Natural killer cell (primary cell): Measurements from ENCODE around the gene TMED10. TPM values are rescaled to one million over a fixed set of nuclear protein-coding genes. Genes with fewer than 3 reads are reported as not detected.

Experiments used
- ATAC-seq, 3 donors: fragments of 150-1000 bp in 2 of 3; fragments of 200-7000 bp in 1 of 3; cut with Tn5 transposase; 1 replicate in 1 of 3; 2 replicates in 2 of 3; pipeline ENCODE4 v1.10.0; 2021; ENCODE audit warnings: mild to moderate bottlenecking in 2 of 3, moderate library complexity in 2 of 3
- DNase-seq, 2 donors: peaks; one replicate each; pipeline versions ENCODE4 v3.0.0 to v3.0.0-alpha.2; 2013 to 2021; ENCODE audit warnings: mixed read lengths in 1 of 2
- H3K27ac ChIP-seq: one replicate; pipeline ENCODE4 v1.5.1; 2013; ENCODE audit warnings: mild to moderate bottlenecking, low read length
- H3K27me3 ChIP-seq: one replicate; pipeline ENCODE4 v1.6.1; 2013; ENCODE audit warnings: low read length; ENCODE audit not compliant: control insufficient read depth, insufficient read depth
- H3K36me3 ChIP-seq: one replicate; pipeline ENCODE4 v1.6.1; 2013; ENCODE audit warnings: low read length; ENCODE audit not compliant: control insufficient read depth, insufficient read depth
- H3K4me1 ChIP-seq: one replicate; pipeline ENCODE4 v1.6.1; 2013; ENCODE audit warnings: low read length; ENCODE audit not compliant: control insufficient read depth, insufficient read depth
- H3K4me3 ChIP-seq: one replicate; pipeline ENCODE4 v1.5.1; 2013; ENCODE audit warnings: low read length
- H3K9me3 ChIP-seq: one replicate; pipeline ENCODE4 v1.6.1; 2013; ENCODE audit warnings: low read length; ENCODE audit not compliant: control insufficient read depth, insufficient read depth
- H3K27ac Mint-ChIP-seq, 2 donors: one replicate each; pipeline ENCODE4 v1.8.0; 2022; ENCODE audit warnings: mild to moderate bottlenecking in 2 of 2, mixed read lengths in 2 of 2, moderate library complexity in 1 of 2
- H3K27me3 Mint-ChIP-seq, 2 donors: one replicate each; pipeline ENCODE4 v1.8.0; 2022; ENCODE audit warnings: low read depth in 2 of 2, mixed read lengths in 2 of 2
- H3K36me3 Mint-ChIP-seq: one replicate; pipeline ENCODE4 v1.8.0; 2022; ENCODE audit warnings: mixed read lengths
- H3K4me1 Mint-ChIP-seq, 2 donors: one replicate each; pipeline ENCODE4 v1.8.0; 2022; ENCODE audit warnings: mixed read lengths in 2 of 2
- H3K4me3 Mint-ChIP-seq: one replicate; pipeline ENCODE4 v1.8.0; 2022; ENCODE audit warnings: mild to moderate bottlenecking, moderate library complexity, mixed read lengths
- H3K9me3 Mint-ChIP-seq, 2 donors: one replicate each; pipeline ENCODE4 v1.8.0; 2022; ENCODE audit warnings: mixed read lengths in 2 of 2
- WGBS: methylation state at CpG from one replicate; pipeline ENCODE4 v1.1.7; 2013; ENCODE audit warnings: missing lambda C conversion rate; ENCODE audit not compliant: insufficient coverage; 5-methylcytosine and 5-hydroxymethylcytosine counted together
- intact Hi-C: fragments of 100-400 bp; cut with micrococcal nuclease; formaldehyde crosslinking; loops from one replicate; pipeline ENCODE4 v1.14.2; 2022
- total RNA-seq, 4 donors: library from RNA; stranded (reverse); fragments of 120-200 nt in 1 of 4; gene quantifications; one replicate each; pipeline versions ENCODE4 v1.2.3 to v1.2.4, GENCODE V29; 2013 to 2022
- TF ChIP-seq, protein P1 (sequence below): fragments of 200-600 bp; IDR thresholded peaks from one replicate; pipeline ENCODE4 v1.8.0; 2022; ENCODE audit warnings: antibody characterized with exemption

TMED10 gene
- total RNA-seq, 3 donors from 2014 or later (not counting 1 experiment from before 2014, with no cell fraction given), result 216 to 244 (median 231) TPM

DNA sequence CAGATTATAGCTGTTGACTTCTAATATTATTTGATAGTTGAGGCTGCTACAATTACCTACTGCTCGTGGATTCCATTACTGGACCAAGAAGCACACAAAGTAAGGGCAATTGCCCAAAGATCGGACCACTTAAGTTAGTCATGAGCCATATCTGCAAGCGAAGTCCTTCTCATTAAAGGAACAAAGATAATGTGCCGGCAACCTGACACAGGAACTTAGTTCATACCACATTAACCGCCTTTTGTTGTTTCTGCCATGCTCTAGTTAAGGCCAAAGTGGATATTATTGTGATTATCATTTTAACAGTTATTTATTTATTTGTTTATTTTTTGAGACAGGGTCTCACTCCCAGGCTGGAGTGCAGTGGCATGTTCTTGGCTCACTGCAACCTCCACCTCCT lies 38.1 kb upstream of the TMED10 start:
- H3K4me1 ChIP-seq, result peaks cover 32% of the 10 kb centered on the region
- no peaks in the 10 kb centered on the region for H3K36me3 Mint-ChIP-seq
- no peaks in the 10 kb centered on the region for H3K9me3 ChIP-seq
- H3K4me3 Mint-ChIP-seq, result peak overlapping the region; percentile 69
- ATAC-seq (peak; percentile 70 to 95 (median 84)), DNase-seq (peak in 1 of 2 donors; percentile 34)
- H3K27ac ChIP-seq, result no peak overlapping the region
- intact Hi-C loops, result loop anchor here (2.0 kb wide), 1 partner anchor 18 kb away; no protein-coding TSS in a partner anchor
- H3K27me3 Mint-ChIP-seq, result peaks cover 0 to 2% of the 10 kb centered on the region in 2 donors
- WGBS, result 54% methylated on average over 4 of the region's 5 CpGs
- TF ChIP-seq, protein P1, sequence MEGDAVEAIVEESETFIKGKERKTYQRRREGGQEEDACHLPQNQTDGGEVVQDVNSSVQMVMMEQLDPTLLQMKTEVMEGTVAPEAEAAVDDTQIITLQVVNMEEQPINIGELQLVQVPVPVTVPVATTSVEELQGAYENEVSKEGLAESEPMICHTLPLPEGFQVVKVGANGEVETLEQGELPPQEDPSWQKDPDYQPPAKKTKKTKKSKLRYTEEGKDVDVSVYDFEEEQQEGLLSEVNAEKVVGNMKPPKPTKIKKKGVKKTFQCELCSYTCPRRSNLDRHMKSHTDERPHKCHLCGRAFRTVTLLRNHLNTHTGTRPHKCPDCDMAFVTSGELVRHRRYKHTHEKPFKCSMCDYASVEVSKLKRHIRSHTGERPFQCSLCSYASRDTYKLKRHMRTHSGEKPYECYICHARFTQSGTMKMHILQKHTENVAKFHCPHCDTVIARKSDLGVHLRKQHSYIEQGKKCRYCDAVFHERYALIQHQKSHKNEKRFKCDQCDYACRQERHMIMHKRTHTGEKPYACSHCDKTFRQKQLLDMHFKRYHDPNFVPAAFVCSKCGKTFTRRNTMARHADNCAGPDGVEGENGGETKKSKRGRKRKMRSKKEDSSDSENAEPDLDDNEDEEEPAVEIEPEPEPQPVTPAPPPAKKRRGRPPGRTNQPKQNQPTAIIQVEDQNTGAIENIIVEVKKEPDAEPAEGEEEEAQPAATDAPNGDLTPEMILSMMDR, result no peak
- H3K4me1 Mint-ChIP-seq, result peaks cover 35 to 36% of the 10 kb centered on the region in 2 donors
- H3K27me3 ChIP-seq, result no peaks in the 10 kb centered on the region
- no peak overlapping the region for H3K4me3 ChIP-seq
- H3K36me3 ChIP-seq, result no peaks in the 10 kb centered on the region
- no peaks in the 10 kb centered on the region for H3K9me3 Mint-ChIP-seq
- H3K27ac Mint-ChIP-seq, result peak overlapping the region in 1 of 2 donors; percentile 45

DNA sequence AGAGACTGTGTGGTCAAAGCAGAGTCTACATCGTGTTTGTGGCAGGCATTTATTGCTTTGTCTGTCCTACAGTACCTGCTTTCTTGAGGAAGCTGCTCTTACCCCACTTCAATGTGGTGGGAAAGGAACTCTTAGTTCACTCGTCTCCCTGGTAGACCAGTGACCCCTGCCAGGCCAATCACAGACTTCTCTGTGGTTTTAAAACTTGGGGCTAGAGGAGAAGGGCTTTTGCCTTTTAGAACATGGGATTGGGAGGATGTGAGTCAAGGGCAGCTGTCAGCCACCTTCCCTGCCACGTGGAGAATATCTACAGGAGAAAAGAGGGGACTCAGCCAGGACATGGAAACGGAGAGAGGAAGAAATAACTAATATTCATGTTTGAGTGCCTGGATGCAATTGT lies 36.8 kb upstream of the TMED10 start:
- no peaks in the 10 kb centered on the region for H3K36me3 Mint-ChIP-seq
- Histone ChIP-seq H3K27me3 (no peaks in the 10 kb centered on the region), H3K27ac (no peak overlapping the region), H3K36me3 (no peaks in the 10 kb centered on the region), H3K9me3 (no peaks in the 10 kb centered on the region), H3K4me1 (peaks cover 32% of the 10 kb centered on the region), H3K4me3 (no peak overlapping the region)
- DNase-seq (no peak), ATAC-seq (no peak)
- TF ChIP-seq, protein P1, result no peak
- H3K4me1 Mint-ChIP-seq, result peaks cover 35 to 36% of the 10 kb centered on the region in 2 donors
- peaks cover 0 to 2% of the 10 kb centered on the region in 2 donors for H3K27me3 Mint-ChIP-seq
- WGBS, result 54% methylated on average over 4 of the region's 4 CpGs
- H3K4me3 Mint-ChIP-seq, result no peak overlapping the region
- intact Hi-C loops, result no loop called here
- no peaks in the 10 kb centered on the region for H3K9me3 Mint-ChIP-seq
- H3K27ac Mint-ChIP-seq, result no peak overlapping the region

DNA sequence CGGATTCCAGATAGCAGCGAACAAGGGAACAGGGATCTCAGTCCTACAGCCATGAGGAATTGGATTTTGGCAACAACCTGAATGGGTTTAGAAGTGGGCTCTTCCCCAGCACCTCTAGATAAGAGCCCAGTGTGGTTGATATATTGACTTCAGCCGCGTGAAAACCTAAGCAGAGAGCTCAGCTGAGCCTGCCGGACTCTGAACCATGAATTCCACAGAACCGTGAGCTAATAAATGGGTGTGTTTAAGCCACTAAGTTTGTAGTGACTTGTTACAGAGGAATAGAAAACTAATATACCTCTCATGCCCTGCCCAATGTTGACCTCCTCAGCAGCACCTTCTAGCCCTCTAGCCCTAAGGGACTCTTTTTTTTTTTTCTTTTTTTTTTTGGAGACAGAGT lies 32.4 kb upstream of the TMED10 start:
- ATAC-seq, result no peak

More for the DNA sequence above, 32.4 kb upstream of the TMED10 start:
- Mint-ChIP-seq H3K9me3 (no peaks in the 10 kb centered on the region), H3K27me3 (peaks cover 0 to 2% of the 10 kb centered on the region in 2 donors), H3K27ac (no peak overlapping the region), H3K4me3 (no peak overlapping the region), H3K4me1 (peaks cover 23 to 37% of the 10 kb centered on the region in 2 donors), H3K36me3 (no peaks in the 10 kb centered on the region)
- H3K27ac ChIP-seq, result no peak overlapping the region
- no peak for DNase-seq
- no peak overlapping the region for H3K4me3 ChIP-seq
- H3K36me3 ChIP-seq, result no peaks in the 10 kb centered on the region
- WGBS, result 91% methylated on average over 6 of the region's 6 CpGs
- H3K4me1 ChIP-seq, result peaks cover 23% of the 10 kb centered on the region
- intact Hi-C loops, result no loop called here
- H3K9me3 ChIP-seq, result no peaks in the 10 kb centered on the region
- TF ChIP-seq, protein P1, result no peak
- H3K27me3 ChIP-seq, result no peaks in the 10 kb centered on the region
